Calu3 (cell line): ENCODE results near the gene RAPGEF6. TPM values are rescaled to one million over a fixed set of nuclear protein-coding genes. Genes with fewer than 3 reads are reported as not detected.

Experiments
- BruUV-seq: library from RNA; stranded (reverse); fragments of 400-500 nt; replicated peaks from 2 replicates; lab custom pipeline; 2021; lab: Mats Ljungman, UMichigan
- CTCF ChIA-PET: fragments of 300-600 bp; sonication (Branson Sonifier 250); formaldehyde crosslinking; loops from one replicate; lab custom pipeline; 2022; ENCODE audit warnings: antibody characterized with exemption; lab: Charles Lee
- DNase-seq: peaks from one replicate; pipeline ENCODE4 v3.0.0; 2022
- H3K27ac Mint-ChIP-seq: one replicate; pipeline ENCODE4 v1.8.0; 2022; ENCODE audit warnings: mixed read lengths; ENCODE audit not compliant: unreplicated experiment
- H3K27me3 Mint-ChIP-seq: one replicate; pipeline ENCODE4 v1.8.0; 2022; ENCODE audit warnings: mixed read lengths; ENCODE audit not compliant: unreplicated experiment
- H3K36me3 Mint-ChIP-seq: one replicate; pipeline ENCODE4 v1.8.0; 2022; ENCODE audit warnings: mild to moderate bottlenecking, moderate library complexity, mixed read lengths; ENCODE audit not compliant: insufficient read depth, unreplicated experiment
- H3K4me1 Mint-ChIP-seq: one replicate; pipeline ENCODE4 v1.8.0; 2022; ENCODE audit warnings: mild to moderate bottlenecking, low read depth, mixed read lengths; ENCODE audit not compliant: unreplicated experiment
- H3K4me3 Mint-ChIP-seq: one replicate; pipeline ENCODE4 v1.8.0; 2022; ENCODE audit warnings: mild to moderate bottlenecking, low read depth, moderate library complexity, mixed read lengths; ENCODE audit not compliant: unreplicated experiment
- H3K9me3 Mint-ChIP-seq: one replicate; pipeline ENCODE4 v1.8.0; 2022; ENCODE audit warnings: low read depth, mixed read lengths; ENCODE audit not compliant: unreplicated experiment
- CTCF ChIP-seq: fragments of 200-600 bp; IDR thresholded peaks from one replicate; pipeline ENCODE4 v1.8.0; 2022; ENCODE audit warnings: antibody characterized with exemption; ENCODE audit not compliant: unreplicated experiment
- intact Hi-C: fragments of 100-400 bp; cut with micrococcal nuclease; formaldehyde crosslinking; loops from one replicate; pipeline ENCODE4 v1.10.0; 2022; ENCODE audit not compliant: unreplicated experiment
- total RNA-seq: library from RNA; stranded (reverse); gene quantifications from 2 replicates; pipeline ENCODE4 v1.2.3, GENCODE V29; 2022

The RAPGEF6 gene
- total RNA-seq, 1 experiment from 2014 or later = 27.3 TPM

DNA sequence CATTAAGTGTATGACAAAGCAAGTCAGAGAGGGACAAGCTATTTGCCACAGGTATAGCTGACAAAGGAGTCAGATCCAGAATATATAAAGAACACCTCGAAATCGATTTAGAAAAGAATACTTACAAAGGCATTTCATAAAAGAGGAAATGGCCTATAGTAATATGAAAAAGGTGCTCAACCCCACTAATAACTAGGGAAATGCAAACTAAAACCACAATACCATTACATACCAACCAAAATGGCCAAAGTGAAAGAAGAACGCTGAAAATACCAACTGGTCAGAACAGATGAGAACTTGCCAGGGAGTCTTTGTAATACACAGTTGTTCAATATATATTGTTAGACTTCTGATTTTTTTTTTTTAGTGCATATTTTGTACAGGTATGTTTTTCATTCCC lies 218.3 kb downstream of the RAPGEF6 start:
- intact Hi-C loops = loop anchor here (1.0 to 5.0 kb wide), 4 partner anchors 252 to 1518 kb away; no protein-coding TSS in a partner anchor
- Mint-ChIP-seq H3K4me1 (no peaks in the 10 kb centered on the region), H3K4me3 (no peak overlapping the region), H3K27ac (no peak overlapping the region), H3K36me3 (peaks cover 15% of the 10 kb centered on the region), H3K9me3 (no peaks in the 10 kb centered on the region), H3K27me3 (no peaks in the 10 kb centered on the region)
- CTCF ChIA-PET = no interaction called here
- no peak for DNase-seq
- TF ChIP-seq CTCF = no peak
- no TSS peak for BruUV-seq

GRCh38 chr5:131413605-131414559 lies 221.1 kb downstream of the RAPGEF6 start:
- no peak for TF ChIP-seq CTCF
- Mint-ChIP-seq H3K36me3 (peaks cover 15% of the 10 kb centered on the region), H3K4me1 (no peaks in the 10 kb centered on the region), H3K4me3 (no peak overlapping the region), H3K9me3 (peaks cover 2% of the 10 kb centered on the region), H3K27ac (no peak overlapping the region), H3K27me3 (no peaks in the 10 kb centered on the region)
- no TSS peak for BruUV-seq
- intact Hi-C loops = no loop called here
- DNase-seq = no peak
- CTCF ChIA-PET = no interaction called here

DNA sequence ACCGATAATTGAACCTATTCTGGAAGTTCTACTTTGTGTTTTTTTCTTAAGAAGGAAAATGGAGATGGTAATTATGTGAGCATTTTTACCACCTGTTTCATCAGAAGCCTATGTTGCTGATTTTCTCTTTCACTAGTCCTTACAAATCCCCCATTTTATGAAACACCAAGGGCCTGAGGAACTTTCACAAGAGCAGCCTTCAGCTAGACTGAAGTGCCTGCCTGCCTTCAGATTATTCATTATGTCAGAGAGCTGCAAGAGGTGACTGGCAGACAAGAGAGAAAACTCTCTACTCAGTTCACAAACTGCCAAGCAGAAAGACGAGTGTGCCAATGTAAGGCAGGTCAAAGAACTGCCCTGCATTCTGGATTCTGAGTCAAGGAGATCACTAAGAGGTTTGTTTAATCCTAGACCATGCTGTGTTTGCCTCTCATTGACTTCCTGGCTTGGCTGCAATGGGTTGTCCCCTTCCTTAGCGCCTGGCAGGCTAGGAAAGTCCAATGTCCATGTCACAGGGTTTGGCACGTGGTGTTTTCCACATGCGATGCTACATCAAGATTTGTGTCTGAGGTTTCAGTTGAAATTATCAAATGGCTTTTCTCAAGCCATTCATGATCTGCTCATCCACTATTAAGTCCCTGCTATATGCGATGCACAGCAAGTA lies 227.9 kb downstream of the RAPGEF6 start:
- Mint-ChIP-seq H3K36me3 (peaks cover 17% of the 10 kb centered on the region), H3K9me3 (peaks cover 6% of the 10 kb centered on the region), H3K4me3 (no peak overlapping the region), H3K27me3 (no peaks in the 10 kb centered on the region), H3K27ac (no peak overlapping the region), H3K4me1 (no peaks in the 10 kb centered on the region)
- DNase-seq = no peak
- CTCF ChIA-PET = interaction anchor here (0.6 kb wide), 1 partner anchor 36 kb away, joined by 3 read pairs; no protein-coding TSS in a partner anchor
- no peak for TF ChIP-seq CTCF
- BruUV-seq = no TSS peak
- intact Hi-C loops = no loop called here

GRCh38 chr5:131406076-131406475 lies 229.0 kb downstream of the RAPGEF6 start:
- BruUV-seq = no TSS peak
- CTCF ChIA-PET = interaction anchor here (1.1 kb wide), 1 partner anchor 9 kb away, joined by 3 read pairs; no protein-coding TSS in a partner anchor
- intact Hi-C loops = no loop called here
- Mint-ChIP-seq H3K27ac (peak overlapping the region; percentile 47), H3K4me3 (no peak overlapping the region), H3K36me3 (peaks cover 19% of the 10 kb centered on the region), H3K27me3 (no peaks in the 10 kb centered on the region), H3K4me1 (no peaks in the 10 kb centered on the region), H3K9me3 (peaks cover 7% of the 10 kb centered on the region)
- TF ChIP-seq CTCF = no peak
- DNase-seq = no peak
